Astrocyte of the spinal cord (primary cell): Measurements from ENCODE around the gene SOS1.

Experiments used
- DNase-seq: peaks from one replicate; pipeline ENCODE4 v3.0.0; 2011; ENCODE audit warnings: low read depth, low spot score
- H3K4me3 ChIP-seq: 2 replicates; pipeline ENCODE4 v1.5.1; 2011; ENCODE audit warnings: low read depth, mild to moderate bottlenecking, low read length, moderate library complexity
- CTCF ChIP-seq: IDR thresholded peaks from 2 replicates; pipeline ENCODE4 v1.5.1; 2012; ENCODE audit warnings: low read depth, mild to moderate bottlenecking, low read length, inconsistent platforms
- in situ Hi-C: cut with HindIII; loops from 2 replicates; pipeline ENCODE4 v1.10.0; 2017; ENCODE audit warnings: low sequenced_read_pairs

Gene SOS1

DNA sequence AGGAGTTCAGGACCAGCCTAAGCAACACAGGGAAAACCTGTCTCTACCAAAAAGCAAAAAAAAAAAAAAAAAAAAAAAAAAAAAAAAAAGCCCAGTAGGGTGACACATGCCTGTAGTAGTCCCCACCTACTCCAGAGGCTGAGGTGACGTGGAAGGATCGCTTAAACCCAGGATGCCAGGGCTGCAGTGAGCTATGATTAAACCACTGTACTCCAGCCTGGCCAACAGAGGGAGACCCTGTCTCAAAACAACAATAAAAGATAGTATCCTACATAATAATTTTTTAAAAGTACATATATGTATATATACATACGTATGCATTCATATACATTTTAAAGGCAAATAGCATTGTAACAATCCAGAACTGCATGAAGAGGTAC is 51.7 kb downstream of the SOS1 start:
- no peak for DNase-seq
- in situ Hi-C loops = loop anchor here (25.0 kb wide), 1 partner anchor 143 kb away; no protein-coding TSS in a partner anchor
- H3K4me3 ChIP-seq = no peak overlapping the region
- peak; percentile 9 for TF ChIP-seq CTCF

DNA sequence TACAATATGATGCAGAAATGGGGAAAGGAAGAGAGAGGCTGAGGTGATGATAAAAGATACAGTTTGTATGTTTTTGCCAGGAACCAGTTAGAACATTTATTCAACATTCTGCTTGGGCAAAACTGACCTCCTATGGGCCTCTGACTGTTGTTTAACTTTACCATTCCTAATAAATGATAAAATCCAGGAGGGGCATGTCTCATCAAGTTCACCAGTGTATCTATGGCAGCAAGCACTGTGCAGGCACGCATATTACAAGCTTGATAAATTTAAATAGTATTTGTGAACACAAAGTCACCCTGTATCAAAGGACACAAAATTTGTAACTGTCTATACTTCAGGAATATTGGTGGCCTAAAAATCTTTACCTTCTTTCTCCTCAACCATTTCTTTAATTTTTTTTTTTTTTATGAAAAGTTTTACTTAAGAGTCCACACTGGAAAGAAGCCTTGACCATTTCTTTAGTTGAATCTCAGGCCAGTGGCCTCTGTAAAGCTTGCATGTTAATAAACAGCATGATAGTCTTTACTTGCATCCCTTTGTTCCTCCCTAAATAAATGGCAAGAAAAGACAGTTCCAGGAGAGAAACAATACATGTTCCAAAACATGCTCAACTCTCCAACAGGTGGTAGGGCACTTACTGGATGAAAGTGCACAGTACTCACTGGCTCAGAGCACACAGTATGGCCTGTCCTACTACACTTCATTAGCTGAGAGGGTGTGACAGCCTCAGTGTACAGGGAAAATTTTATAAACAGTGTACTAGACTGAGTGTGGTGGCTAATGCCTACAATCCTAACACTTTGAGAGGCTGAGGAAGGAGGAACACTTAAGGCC is 52.3 kb downstream of the SOS1 start:
- in situ Hi-C loops = loop anchor here (25.0 kb wide), 1 partner anchor 144 kb away; no protein-coding TSS in a partner anchor
- H3K4me3 ChIP-seq = no peak overlapping the region
- DNase-seq = no peak
- no peak for TF ChIP-seq CTCF

- in situ Hi-C loops = loop anchor here (25.0 kb wide), 1 partner anchor 147 kb away; no protein-coding TSS in a partner anchor
- DNase-seq = no peak
- no peak for TF ChIP-seq CTCF
- H3K4me3 ChIP-seq = no peak overlapping the region
These were observed 55.2 kb downstream of the SOS1 start for GRCh38 chr2:39065616-39066015.

GRCh38 chr2:39062320-39062719 is 58.5 kb downstream of the SOS1 start:
- no peak for TF ChIP-seq CTCF
- no peak overlapping the region for H3K4me3 ChIP-seq
- DNase-seq = no peak
- in situ Hi-C loops = loop anchor here (25.0 kb wide), 1 partner anchor 150 kb away; no protein-coding TSS in a partner anchor

DNA sequence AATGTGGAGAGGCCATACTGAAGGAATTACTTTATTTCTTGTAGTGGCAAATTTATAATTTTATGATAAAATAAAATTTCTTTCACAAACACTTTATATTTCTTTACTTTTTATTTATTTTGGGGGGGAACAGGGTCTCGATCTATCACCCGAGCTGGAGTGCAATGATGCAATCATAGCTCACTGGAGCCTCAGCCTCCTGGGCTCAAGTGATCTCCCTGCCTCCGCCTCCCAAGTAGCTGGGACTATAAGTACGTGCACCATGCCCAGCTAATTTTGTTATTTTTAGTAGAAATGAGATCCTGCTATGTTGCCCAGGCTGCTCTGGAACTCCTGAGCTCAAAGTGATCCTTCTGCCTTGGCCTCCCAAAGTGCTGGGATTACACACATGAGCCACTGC is 59.6 kb downstream of the SOS1 start:
- in situ Hi-C loops = loop anchor here (25.0 kb wide), 1 partner anchor 151 kb away; no protein-coding TSS in a partner anchor
- no peak for DNase-seq
- no peak for TF ChIP-seq CTCF
- no peak overlapping the region for H3K4me3 ChIP-seq

GRCh38 chr2:39059366-39059952 is 61.4 kb downstream of the SOS1 start:
- TF ChIP-seq CTCF = peak; percentile 46
- in situ Hi-C loops = loop anchor here (25.0 kb wide), 1 partner anchor 153 kb away; no protein-coding TSS in a partner anchor
- DNase-seq = peak; percentile 61
- H3K4me3 ChIP-seq = no peak overlapping the region
